ENCODE data around the gene AEBP2. TPM values are rescaled to one million over a fixed set of nuclear protein-coding genes. Genes with fewer than 3 reads are reported as not detected.

AEBP2 gene
- total and polyA plus RNA-seq, 2 of the 8 experiments (the other 6 are each of a cell fraction or from before 2014, with no cell fraction given), result 13.6 to 61.4 TPM

DNA sequence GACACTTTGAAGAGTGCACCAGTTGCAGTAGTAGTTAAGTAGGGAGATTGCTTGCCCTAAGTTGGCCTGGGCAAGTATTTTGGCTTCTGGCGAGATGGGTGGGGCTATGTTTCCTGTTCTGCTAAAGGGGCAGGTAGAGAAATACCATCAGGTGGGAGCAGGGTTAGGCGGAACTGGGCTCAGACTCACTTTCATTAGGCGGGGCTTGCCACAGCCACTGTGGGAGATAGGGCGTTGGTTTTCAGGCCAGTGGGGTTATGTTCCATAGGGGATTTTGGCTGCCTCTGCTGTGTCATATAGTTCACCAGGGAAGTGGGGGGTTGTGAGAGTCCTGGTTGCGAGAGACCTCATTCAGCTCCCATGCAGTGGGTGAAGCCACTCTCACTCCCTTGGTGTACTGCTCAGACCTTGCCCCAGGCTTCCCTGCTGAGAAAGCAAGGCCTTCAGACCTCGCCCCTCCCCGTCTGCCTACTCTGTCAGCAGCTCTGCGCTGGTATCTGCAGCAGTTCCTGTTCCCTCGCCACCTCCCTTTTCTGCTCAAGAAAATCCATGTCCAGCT is 43.3 kb downstream of the AEBP2 start:
- Histone ChIP-seq H3K9ac (replicated peaks in 1 of 4; ENCODE audit: extremely low read depth in 1 of 4, low read depth in 3 of 4, low read length in 3 of 4) (no peak overlapping the region; a peak in 1 of 7 replicates), H3K79me1 (ENCODE audit: low read depth, low read length) (peaks cover 4% of the 10 kb centered on the region; the same call in 1 of the 2 replicates), H2AK5ac (ENCODE audit: low read depth, low read length) (no peak overlapping the region), H3K36me3 (ENCODE audit: control insufficient read depth in 2 of 4, insufficient read depth in 4 of 4, low read length in 3 of 4) (peaks cover 0 to 14% (median 0%) of the 10 kb centered on the region in 4 experiments; a peak in 2 of 8 replicates), H2BK120ac (replicated peaks; ENCODE audit: low read depth, low read length) (no peak overlapping the region), H3K79me2 (ENCODE audit: control insufficient read depth in 1 of 2, insufficient read depth in 2 of 2, low read length in 2 of 2) (peaks cover 29 to 99% of the 10 kb centered on the region in 2 experiments), H2BK12ac (ENCODE audit: low read depth, low read length) (no peak overlapping the region), H3K23ac (ENCODE audit: insufficient read length) (no peak overlapping the region), H3K56ac (replicated peaks; ENCODE audit: insufficient read length, low read depth, low read length) (no peak overlapping the region), H3K14ac (ENCODE audit: insufficient read length) (no peak overlapping the region), H3K27ac (ENCODE audit: low read depth, low read length) (no peak overlapping the region; the same call in 1 of the 2 replicates), H3K18ac (ENCODE audit: extremely low read depth, low read length) (no peak overlapping the region), H4K20me1 (replicated peaks in 1 of 2; ENCODE audit: control insufficient read depth in 1 of 2, insufficient read depth in 2 of 2, low read length in 2 of 2) (peaks cover 21 to 24% of the 10 kb centered on the region in 2 experiments), H4K8ac (ENCODE audit: extremely low read depth, insufficient read depth, low read length) (no peak overlapping the region), H3K4me2 (ENCODE audit: insufficient read depth in 1 of 2, low read depth in 2 of 2, low read length in 2 of 2) (peak overlapping the region; percentile 11 to 17; a peak in 2 of 4 replicates), H2AFZ (ENCODE audit: low read length) (no peak overlapping the region), H3K4me1 (replicated peaks in 1 of 4; ENCODE audit: control insufficient read depth in 3 of 4, insufficient read depth in 4 of 4, low read length in 3 of 4) (peaks cover 3 to 14% (median 8%) of the 10 kb centered on the region in 4 experiments), H4K5ac (ENCODE audit: insufficient read length, low read depth, low read length) (no peak overlapping the region), H3K23me2 (ENCODE audit: low read depth, low read length) (no peaks in the 10 kb centered on the region), H3K4ac (replicated peaks; ENCODE audit: insufficient read length, low read depth, low read length) (no peak overlapping the region), H3K4me3 (ENCODE audit: extremely low read depth in 1 of 4, insufficient read depth in 2 of 4, low read depth in 3 of 4, low read length in 4 of 4) (no peak overlapping the region), H3K27me3 (replicated peaks in 1 of 4; ENCODE audit: control insufficient read depth in 3 of 4, extremely low read depth in 1 of 4, insufficient read depth in 3 of 4, low read length in 3 of 4) (no peaks in the 10 kb centered on the region), H4K91ac (replicated peaks; ENCODE audit: insufficient read length, low read length) (no peak overlapping the region), H2BK15ac (ENCODE audit: low read length) (no peak overlapping the region), H2BK5ac (ENCODE audit: low read depth, low read length) (0 out of 2 replicates have a peak overlapping the region, but pooled peaks have one; percentile 61), H2BK20ac (ENCODE audit: low read length) (no peak overlapping the region), H3K9me3 (ENCODE audit: insufficient read depth in 2 of 2, low read depth in 1 of 2, low read length in 1 of 2) (no peaks in the 10 kb centered on the region)
- TF ChIP-seq GABPA (IDR thresholded peaks at IDR 0.05; ENCODE audit: borderline replicate concordance, insufficient read depth, low read length), result no peak
- TF ChIP-seq PHF8 (conservative IDR thresholded peaks at IDR 0.05; ENCODE audit: low read depth, low read length), result no peak
- TF ChIP-seq POLR2A (IDR thresholded peaks at IDR 0.05; ENCODE audit: control extremely low read depth in 1 of 2, low read depth in 2 of 2, low read length in 2 of 2), result peak in 1 of 2 experiments; percentile 27; a peak in 1 of 3 replicates
- TF ChIP-seq CBX5 (IDR thresholded peaks at IDR 0.05; ENCODE audit: low read depth, low read length), result no peak
- TF ChIP-seq RXRA (IDR thresholded peaks at IDR 0.05; ENCODE audit: insufficient read depth, low read depth, low read length), result no peak
- no peak for TF ChIP-seq EZH2 (IDR thresholded peaks at IDR 0.05; ENCODE audit: low read depth, low read length, severe bottlenecking)
- TF ChIP-seq POLR2AphosphoS5 (IDR thresholded peaks at IDR 0.05; ENCODE audit: low read depth, low read length), result 0 out of 2 replicates have a peak, but pooled peaks have one; percentile 24
- no peak for TF ChIP-seq HDAC6 (IDR thresholded peaks at IDR 0.05; ENCODE audit: low read depth, low read length)
- ChIA-PET POLR2A (ENCODE audit: partially characterized antibody) (interaction anchor here (0.7 to 1.6 kb wide), 4 partner anchors 11 to 46 kb away, joined by 3 to 6 read pairs (median 4); no protein-coding TSS in a partner anchor), CTCF (ENCODE audit: partially characterized antibody) (interaction anchor here (0.6 to 1.4 kb wide), 2 partner anchors 10 to 44 kb away, joined by 3 to 4 read pairs; no protein-coding TSS in a partner anchor)
- WGBS, 2 experiments (ENCODE audit: extremely low coverage in 1 of 2, insufficient coverage in 1 of 2, insufficient read length in 1 of 2, insufficient replicate concordance in 2 of 2, low coverage in 1 of 2, low lambda C conversion rate in 2 of 2, missing lambda C conversion rate in 1 of 2), result 78% methylated on average over 9 of the region's 9 CpGs; no CpG with 5 or more reads in 1 of the 2 experiments
- DNase-seq (ENCODE audit: low read depth in 1 of 2, low spot score in 2 of 2), result peak in 1 of 2 experiments; percentile 61
- FAIRE-seq, result no peak

Data from H1 (cell line).